HTERT RPE-1 (cell line): ENCODE measurements around the gene ZSCAN9.

Source experiments
- in situ Hi-C: fragments of 300-500 bp; cut with MboI; formaldehyde crosslinking; loops from 4 replicates; pipeline ENCODE4 v1.14.3; 2020; ENCODE audit warnings: low sequenced_read_pairs

ZSCAN9 gene

GRCh38 chr6:28225056-28225834 lies at the start of gene ZSCAN9:
TSS of gene ZSCAN9 (plus strand) at chr6:28225275. CDS start at chr6:28227085, 1,810 bp downstream.
- in situ Hi-C loops, result no loop called here

GRCh38 chr6:28176373-28176772 lies 48.7 kb upstream of the ZSCAN9 start:
- in situ Hi-C loops, result no loop called here

- in situ Hi-C loops, result no loop called here
Measured at GRCh38 chr6:28182255-28182654, 42.8 kb upstream of the ZSCAN9 start.

GRCh38 chr6:28188111-28188979 lies 36.7 kb upstream of the ZSCAN9 start:
- in situ Hi-C loops, result no loop called here

- in situ Hi-C loops, result no loop called here
Measured at GRCh38 chr6:28200020-28200419, 25.1 kb upstream of the ZSCAN9 start.

- in situ Hi-C loops, result no loop called here
Measured at GRCh38 chr6:28203201-28203600, 21.9 kb upstream of the ZSCAN9 start.

- in situ Hi-C loops, result no loop called here
Measured at GRCh38 chr6:28205879-28206278, 19.2 kb upstream of the ZSCAN9 start.

GRCh38 chr6:28206527-28206926 lies 18.5 kb upstream of the ZSCAN9 start:
- in situ Hi-C loops, result no loop called here

- in situ Hi-C loops, result no loop called here
Measured at GRCh38 chr6:28206928-28207509, 18.1 kb upstream of the ZSCAN9 start.

- in situ Hi-C loops, result no loop called here
Measured at GRCh38 chr6:28207510-28208110, 17.5 kb upstream of the ZSCAN9 start.

GRCh38 chr6:28208111-28208659 lies 16.9 kb upstream of the ZSCAN9 start:
- in situ Hi-C loops, result no loop called here

- in situ Hi-C loops, result no loop called here
Measured at GRCh38 chr6:28209753-28210535, 15.1 kb upstream of the ZSCAN9 start.

- in situ Hi-C loops, result no loop called here
Measured at GRCh38 chr6:28211840-28212509, 13.1 kb upstream of the ZSCAN9 start.

- in situ Hi-C loops, result no loop called here
Measured at GRCh38 chr6:28212510-28213212, 12.4 kb upstream of the ZSCAN9 start.

GRCh38 chr6:28213213-28213523 lies 11.9 kb upstream of the ZSCAN9 start:
- in situ Hi-C loops, result no loop called here

GRCh38 chr6:28215425-28215824 lies 9.7 kb upstream of the ZSCAN9 start:
- in situ Hi-C loops, result no loop called here

- in situ Hi-C loops, result no loop called here
Measured at GRCh38 chr6:28217890-28218289, 7.2 kb upstream of the ZSCAN9 start.

GRCh38 chr6:28218312-28219248 lies 6.5 kb upstream of the ZSCAN9 start:
- in situ Hi-C loops, result no loop called here
